HG03064 (cell line): Measurements from ENCODE around the gene BCR.
"Not testable (repeated sequence)": the region's sequence is repeated elsewhere in the genome, so short reads cannot be mapped to it uniquely, and the experiment has no call there.

ENCODE experiments used
- ATAC-seq: cut with Tn5 transposase; IDR thresholded peaks from one replicate; pipeline ENCODE4 v1.9.1; 2021; ENCODE audit warnings: low read depth; ENCODE audit not compliant: unreplicated experiment

BCR gene

GRCh38 chr22:23356094-23356493 is 175.8 kb downstream of the BCR start:
- no peak for ATAC-seq

- ATAC-seq, result no peak
Measured at GRCh38 chr22:23357053-23357452, 176.7 kb downstream of the BCR start.

DNA sequence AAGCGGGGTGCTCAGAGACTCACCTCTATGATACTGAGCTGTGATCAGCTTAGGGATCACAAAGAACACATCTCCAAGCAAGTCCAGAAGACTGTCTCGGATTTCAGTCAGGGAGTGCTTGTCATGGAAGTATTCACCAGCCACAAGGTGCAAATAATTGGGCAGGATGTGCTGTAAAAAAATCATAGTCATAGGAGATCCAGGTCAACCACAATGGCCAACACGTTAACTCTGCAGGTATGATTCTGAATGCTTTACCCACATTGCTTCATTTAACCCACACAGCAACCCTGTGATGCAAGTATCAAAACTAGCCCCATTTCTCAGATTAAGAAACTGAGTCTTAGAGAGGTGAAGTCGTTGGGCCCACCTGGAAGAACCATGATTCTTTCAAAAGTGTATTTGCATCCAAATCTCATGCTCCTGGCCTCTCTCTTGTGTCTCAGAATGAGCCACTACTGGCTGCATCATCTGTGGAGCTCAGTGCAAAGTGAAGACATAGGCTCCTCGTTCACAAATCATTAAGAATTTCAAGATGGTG is 179.3 kb downstream of the BCR start:
- ATAC-seq, result no peak

GRCh38 chr22:23361676-23362075 is 181.4 kb downstream of the BCR start:
- ATAC-seq, result no peak

GRCh38 chr22:23363683-23364082 is 183.4 kb downstream of the BCR start:
- ATAC-seq, result no peak

DNA sequence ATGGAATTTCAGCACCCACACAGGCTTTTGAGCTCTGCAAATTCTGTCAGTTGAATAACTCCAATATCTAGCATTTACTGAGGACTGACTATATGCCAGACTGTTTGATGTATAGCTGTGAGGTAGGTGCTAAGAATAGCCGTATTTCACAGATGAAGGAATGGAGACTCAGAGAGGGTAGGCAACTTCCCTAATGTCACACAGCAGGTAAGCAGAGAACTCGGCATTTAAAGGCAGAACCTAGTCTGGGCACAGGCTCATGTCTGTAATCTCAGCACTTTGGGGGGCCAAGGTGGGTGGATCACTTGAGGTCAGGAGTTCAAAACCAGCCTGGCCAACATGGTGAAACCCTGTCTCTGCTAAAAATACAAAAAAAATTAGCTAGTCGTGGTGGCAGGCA is 184.1 kb downstream of the BCR start:
- ATAC-seq, result no peak

GRCh38 chr22:23365524-23365923 is 185.2 kb downstream of the BCR start:
- ATAC-seq, result no peak

- ATAC-seq, result no peak
Measured at GRCh38 chr22:23365961-23366360, 185.7 kb downstream of the BCR start.

DNA sequence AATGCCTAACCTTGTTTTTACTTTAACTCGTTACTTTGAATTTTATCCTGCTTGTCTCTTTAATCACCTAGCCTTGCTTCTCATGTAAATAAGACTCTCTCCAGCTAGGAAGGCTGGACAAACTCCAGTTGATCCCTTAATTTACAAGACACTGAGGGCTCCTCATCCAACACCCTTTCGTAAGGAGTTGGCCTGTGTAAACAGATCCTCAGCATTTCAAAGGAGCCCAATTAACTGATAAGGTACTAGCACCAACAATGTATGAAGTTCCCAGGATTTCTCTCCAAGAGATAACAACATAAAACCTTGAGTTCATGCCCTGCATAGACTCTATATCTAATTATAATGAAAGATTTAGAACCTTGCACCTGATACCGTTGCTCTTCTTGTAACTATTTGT is 186.9 kb downstream of the BCR start:
- not testable (repeated sequence) for ATAC-seq
